Measurements from ENCODE around the gene WDR37. TPM values are rescaled to one million over a fixed set of nuclear protein-coding genes. Genes with fewer than 3 reads are reported as not detected.

Gene WDR37
- total RNA-seq, 1 experiment from 2014 or later: 13.3 TPM

DNA sequence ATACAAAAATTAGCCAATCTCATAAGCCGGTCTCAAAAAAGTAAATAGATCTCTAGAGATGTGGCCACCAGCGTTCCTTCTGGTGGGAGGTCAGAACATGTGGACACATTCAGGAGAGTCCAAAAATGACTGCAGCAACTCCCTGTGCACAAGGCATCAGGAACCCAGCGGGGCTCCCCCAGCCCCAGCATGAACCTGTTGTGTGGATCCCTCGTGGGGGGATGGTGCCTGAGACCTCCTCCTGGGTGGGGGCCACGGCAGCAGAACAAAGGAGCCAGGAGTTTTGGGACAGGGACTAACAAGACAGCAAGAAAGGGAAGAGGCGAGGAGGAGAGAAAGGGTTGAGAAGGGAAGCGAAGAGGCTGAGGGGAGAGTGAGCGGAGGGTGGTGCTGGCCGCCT, 121.8 kb downstream of the WDR37 start:
- H3K36me3 ChIP-seq (ENCODE audit: insufficient read depth, low read length): no peaks in the 10 kb centered on the region
- no peaks in the 10 kb centered on the region for H3K79me2 ChIP-seq (ENCODE audit: low read length)
- H3K4me3 ChIP-seq (ENCODE audit: low read length): no peak overlapping the region
- no peaks in the 10 kb centered on the region for H3K27me3 ChIP-seq (ENCODE audit: low read length)
- no peak for DNase-seq
- H3K4me2 ChIP-seq (ENCODE audit: low read depth, low read length, poor library complexity, severe bottlenecking): no peak overlapping the region
- H3K9me2 ChIP-seq (replicated peaks; ENCODE audit: insufficient read depth, low read length): no peaks in the 10 kb centered on the region
- peaks cover 2% of the 10 kb centered on the region; the same call in 1 of the 2 replicates for H3K4me1 ChIP-seq (ENCODE audit: low read length)
- H2AFZ ChIP-seq (ENCODE audit: low read length): no peak overlapping the region
- H4K20me1 ChIP-seq (ENCODE audit: insufficient read depth, low read depth, low read length): no peaks in the 10 kb centered on the region
- no peaks in the 10 kb centered on the region for H3K9me3 ChIP-seq (ENCODE audit: low read length)
- no peak overlapping the region for H3K27ac ChIP-seq (ENCODE audit: low read length)
- H3K9ac ChIP-seq (ENCODE audit: low read length): no peak overlapping the region

DNA sequence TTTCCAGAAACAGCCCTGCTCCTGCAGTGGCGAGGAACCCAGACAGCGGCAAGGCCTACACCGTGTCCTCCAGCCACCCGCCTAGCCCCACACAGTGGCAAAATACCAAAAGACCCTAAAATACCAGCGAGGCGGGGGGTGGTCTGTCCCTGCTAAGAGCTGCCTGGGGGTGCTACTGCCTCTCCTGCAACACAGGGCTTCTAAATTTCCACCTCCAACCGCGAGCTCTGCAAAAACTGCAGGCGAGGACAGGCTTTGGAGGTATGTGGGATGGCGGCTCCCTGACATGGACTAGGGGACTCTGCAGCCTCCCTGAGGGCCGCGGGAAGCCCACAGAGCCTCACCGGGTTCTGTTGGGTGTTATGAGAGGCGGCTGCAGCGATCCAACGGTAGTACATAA, 122.3 kb downstream of the WDR37 start:
- Histone ChIP-seq H3K4me1 (ENCODE audit: low read length) (0 out of 2 replicates have a peak, but pooled peaks cover 2% of the 10 kb centered on the region), H3K27me3 (ENCODE audit: low read length) (no peaks in the 10 kb centered on the region), H3K4me2 (ENCODE audit: low read depth, low read length, poor library complexity, severe bottlenecking) (no peak overlapping the region), H3K36me3 (ENCODE audit: insufficient read depth, low read length) (no peaks in the 10 kb centered on the region), H3K27ac (ENCODE audit: low read length) (no peak overlapping the region), H3K4me3 (ENCODE audit: low read length) (no peak overlapping the region), H3K9me2 (replicated peaks; ENCODE audit: insufficient read depth, low read length) (no peaks in the 10 kb centered on the region), H2AFZ (ENCODE audit: low read length) (no peak overlapping the region), H3K79me2 (ENCODE audit: low read length) (no peaks in the 10 kb centered on the region), H3K9ac (ENCODE audit: low read length) (no peak overlapping the region), H3K9me3 (ENCODE audit: low read length) (no peaks in the 10 kb centered on the region), H4K20me1 (ENCODE audit: insufficient read depth, low read depth, low read length) (no peaks in the 10 kb centered on the region)
- no peak for DNase-seq

DNA sequence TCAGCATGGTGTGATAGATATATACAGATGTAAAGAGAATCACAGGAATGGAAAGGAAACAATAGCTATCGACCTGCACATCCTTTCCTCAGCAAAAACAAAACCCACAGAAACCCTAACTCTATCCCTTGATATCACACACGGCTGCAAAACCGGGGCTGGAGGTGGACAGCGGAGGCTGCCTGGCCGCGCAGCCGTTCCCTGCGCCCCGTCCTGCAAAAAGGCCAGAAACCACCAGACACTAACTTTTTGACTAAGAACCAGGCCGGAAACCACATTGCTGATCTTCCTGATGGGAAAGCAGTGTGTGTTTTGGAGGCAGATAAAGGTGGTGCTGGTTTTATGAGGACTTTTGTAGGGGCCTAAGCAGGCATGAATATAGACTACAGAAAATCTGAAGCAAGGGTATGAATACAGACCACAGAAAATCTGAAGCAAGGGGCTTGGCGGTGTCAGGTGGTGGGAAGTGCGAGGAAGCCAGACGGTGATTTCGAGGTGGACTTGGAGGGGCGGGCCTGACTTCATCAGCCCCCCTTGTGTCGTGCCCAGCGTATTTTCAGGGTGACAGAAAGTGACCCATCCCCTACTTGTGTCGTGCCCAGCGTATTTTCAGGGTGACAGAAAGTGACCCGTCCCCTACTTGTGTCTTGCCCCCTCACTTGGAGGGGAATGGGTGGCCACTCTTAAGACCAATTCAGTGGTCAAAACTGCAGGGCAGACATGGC, 123.3 kb downstream of the WDR37 start:
- Histone ChIP-seq H3K36me3 (ENCODE audit: insufficient read depth, low read length) (no peaks in the 10 kb centered on the region), H3K27me3 (ENCODE audit: low read length) (no peaks in the 10 kb centered on the region), H4K20me1 (ENCODE audit: insufficient read depth, low read depth, low read length) (no peaks in the 10 kb centered on the region), H3K9me3 (ENCODE audit: low read length) (no peaks in the 10 kb centered on the region), H3K9ac (ENCODE audit: low read length) (no peak overlapping the region), H3K27ac (ENCODE audit: low read length) (no peak overlapping the region), H3K4me2 (ENCODE audit: low read depth, low read length, poor library complexity, severe bottlenecking) (no peak overlapping the region), H2AFZ (ENCODE audit: low read length) (no peak overlapping the region), H3K9me2 (replicated peaks; ENCODE audit: insufficient read depth, low read length) (no peaks in the 10 kb centered on the region), H3K4me3 (ENCODE audit: low read length) (no peak overlapping the region), H3K79me2 (ENCODE audit: low read length) (no peaks in the 10 kb centered on the region), H3K4me1 (ENCODE audit: low read length) (0 out of 2 replicates have a peak, but pooled peaks cover under 1% of the 10 kb centered on the region)
- no peak for DNase-seq

DNA sequence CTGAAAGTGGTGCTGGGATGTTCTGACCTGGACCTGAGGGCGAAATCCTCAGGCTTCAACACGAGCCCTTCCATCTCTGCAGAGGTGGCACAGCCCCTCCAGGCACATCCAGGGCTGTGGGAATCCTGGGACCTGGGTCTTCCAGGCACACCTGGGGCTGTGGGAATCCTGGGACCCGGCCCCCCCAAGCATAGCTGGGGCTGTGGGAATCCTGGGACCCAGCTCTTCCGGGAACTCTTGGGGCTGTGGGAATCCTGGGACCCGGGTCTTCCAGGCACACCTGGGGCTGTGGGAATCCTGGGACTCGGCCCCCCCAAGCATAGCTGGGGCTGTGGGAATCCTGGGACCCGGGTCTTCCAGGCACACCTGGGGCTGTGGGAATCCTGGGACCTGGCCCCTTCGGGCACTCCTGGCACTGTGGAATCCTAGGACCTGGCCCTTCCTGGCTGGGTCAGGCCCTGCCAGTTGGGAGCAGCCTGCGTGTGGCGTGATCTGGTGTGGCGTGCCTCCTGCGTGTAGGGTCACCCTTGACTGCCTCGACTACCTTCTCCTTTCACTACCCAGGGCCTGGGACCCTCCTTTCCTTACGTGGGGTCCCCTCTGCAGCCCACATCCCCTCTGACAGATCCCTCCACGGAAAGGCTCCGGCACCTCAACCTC, 124.0 kb downstream of the WDR37 start:
- H2AFZ ChIP-seq (ENCODE audit: low read length): no peak overlapping the region
- no peaks in the 10 kb centered on the region for H3K9me2 ChIP-seq (replicated peaks; ENCODE audit: insufficient read depth, low read length)
- no peaks in the 10 kb centered on the region for H3K79me2 ChIP-seq (ENCODE audit: low read length)
- H3K4me3 ChIP-seq (ENCODE audit: low read length): no peak overlapping the region
- no peak overlapping the region for H3K4me2 ChIP-seq (ENCODE audit: low read depth, low read length, poor library complexity, severe bottlenecking)
- no peak overlapping the region for H3K9ac ChIP-seq (ENCODE audit: low read length)
- H3K36me3 ChIP-seq (ENCODE audit: insufficient read depth, low read length): no peaks in the 10 kb centered on the region
- H4K20me1 ChIP-seq (ENCODE audit: insufficient read depth, low read depth, low read length): no peaks in the 10 kb centered on the region
- no peaks in the 10 kb centered on the region for H3K4me1 ChIP-seq (ENCODE audit: low read length)
- no peak overlapping the region for H3K27ac ChIP-seq (ENCODE audit: low read length)
- DNase-seq: no peak
- no peaks in the 10 kb centered on the region for H3K27me3 ChIP-seq (ENCODE audit: low read length)
- no peaks in the 10 kb centered on the region for H3K9me3 ChIP-seq (ENCODE audit: low read length)

DNA sequence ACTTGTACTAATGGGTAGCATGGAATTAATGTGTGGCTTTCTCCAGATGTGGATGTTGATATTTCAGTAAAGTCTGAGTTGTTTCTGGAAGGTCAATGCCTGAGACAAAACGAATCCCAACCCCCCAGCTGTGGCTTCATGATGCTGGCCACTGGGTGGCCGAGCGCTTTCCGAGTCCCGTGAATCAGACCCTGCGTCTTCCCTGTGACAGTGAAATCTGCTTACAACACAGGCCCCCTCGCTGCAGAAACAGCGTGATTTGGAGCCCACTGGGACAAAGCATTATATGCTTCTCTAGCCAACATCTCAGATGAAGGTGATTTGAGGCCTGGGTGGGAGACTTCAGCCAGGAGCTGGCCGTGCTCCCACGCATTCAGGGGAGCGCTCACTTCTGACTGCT, 124.7 kb downstream of the WDR37 start:
- no peak overlapping the region for H3K27ac ChIP-seq (ENCODE audit: low read length)
- H3K9me3 ChIP-seq (ENCODE audit: low read length): no peaks in the 10 kb centered on the region
- H3K27me3 ChIP-seq (ENCODE audit: low read length): no peaks in the 10 kb centered on the region
- H3K36me3 ChIP-seq (ENCODE audit: insufficient read depth, low read length): no peaks in the 10 kb centered on the region
- H3K79me2 ChIP-seq (ENCODE audit: low read length): no peaks in the 10 kb centered on the region
- no peaks in the 10 kb centered on the region for H3K4me1 ChIP-seq (ENCODE audit: low read length)
- no peak overlapping the region for H3K9ac ChIP-seq (ENCODE audit: low read length)
- H2AFZ ChIP-seq (ENCODE audit: low read length): no peak overlapping the region
- H3K9me2 ChIP-seq (replicated peaks; ENCODE audit: insufficient read depth, low read length): no peaks in the 10 kb centered on the region
- H3K4me2 ChIP-seq (ENCODE audit: low read depth, low read length, poor library complexity, severe bottlenecking): no peak overlapping the region
- DNase-seq: no peak
- no peak overlapping the region for H3K4me3 ChIP-seq (ENCODE audit: low read length)
- no peaks in the 10 kb centered on the region for H4K20me1 ChIP-seq (ENCODE audit: insufficient read depth, low read depth, low read length)

Other genes with a start within 250 kb of the WDR37 start
- 75.4 TPM in 2 replicates for gene LARP4B, start 124.7 kb upstream of the WDR37 start, total RNA-seq (2014; rRNA removed; shearing (Covaris generic); ENCODE audit: low replicate concordance)
- 41.2 and 45.3 TPM in 2 replicates for gene GTPBP4, start 68.0 kb upstream of the WDR37 start, total RNA-seq (2014; rRNA removed; shearing (Covaris generic); ENCODE audit: low replicate concordance)
- gene IDI2, start 30.5 kb upstream of the WDR37 start, total RNA-seq (2014; rRNA removed; shearing (Covaris generic); ENCODE audit: low replicate concordance): not detected in 2 replicates
- gene IDI1, start 7.3 kb upstream of the WDR37 start, total RNA-seq (2014; rRNA removed; shearing (Covaris generic); ENCODE audit: low replicate concordance): 129 and 150 TPM in 2 replicates